HUES6 (cell line): ENCODE results near the gene PPY.
"Not testable (repeated sequence)": the region's sequence is repeated elsewhere in the genome, so short reads cannot be mapped to it uniquely, and the experiment has no call there.

Experiments
- H3K27ac ChIP-seq: 2 replicates; pipeline ENCODE4 v1.7.0; 2013; ENCODE audit warnings: low read depth, mild to moderate bottlenecking, low read length, inconsistent platforms
- H3K27me3 ChIP-seq: 2 replicates; pipeline ENCODE4 v1.6.1; 2013; ENCODE audit warnings: low read length; ENCODE audit not compliant: control insufficient read depth, insufficient read depth
- H3K36me3 ChIP-seq: 2 replicates; pipeline ENCODE4 v1.6.1; 2013; ENCODE audit warnings: low read length; ENCODE audit not compliant: control insufficient read depth, insufficient read depth
- H3K4me1 ChIP-seq: 2 replicates; pipeline ENCODE4 v1.6.1; 2013; ENCODE audit warnings: low read length; ENCODE audit not compliant: control insufficient read depth, insufficient read depth
- H3K4me3 ChIP-seq: 2 replicates; pipeline ENCODE4 v1.5.1; 2013; ENCODE audit warnings: low read depth, low read length
- H3K9ac ChIP-seq: one replicate; pipeline ENCODE4 v1.6.1; 2013; ENCODE audit warnings: mild to moderate bottlenecking, low read length
- H3K9me3 ChIP-seq: 2 replicates; pipeline ENCODE4 v1.6.1; 2013; ENCODE audit warnings: low read depth, low read length; ENCODE audit not compliant: control insufficient read depth, insufficient read depth

PPY gene

DNA sequence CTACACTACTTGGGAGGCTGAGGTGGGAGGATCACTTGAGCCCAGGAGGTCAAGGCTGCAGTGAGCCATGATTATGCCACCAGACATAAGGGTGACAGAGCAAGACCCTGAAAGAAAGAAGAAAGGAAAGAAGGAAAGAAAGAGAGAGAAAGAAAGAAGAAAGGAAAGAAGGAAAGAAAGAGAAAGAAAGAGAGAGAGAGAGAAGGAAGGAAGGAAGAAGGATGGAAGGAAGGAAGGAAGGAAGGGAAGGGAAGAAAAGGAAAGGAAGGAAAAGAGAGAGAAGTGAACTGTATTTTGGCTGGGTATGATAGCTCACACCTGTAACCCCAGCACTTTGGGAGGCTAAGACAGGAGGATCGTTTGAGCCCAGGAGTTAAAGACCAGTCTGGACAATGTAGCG is 35.8 kb upstream of the PPY start:
- H3K9me3 ChIP-seq = no peaks in the 10 kb centered on the region
- no peaks in the 10 kb centered on the region for H3K36me3 ChIP-seq
- H3K4me1 ChIP-seq = no peaks in the 10 kb centered on the region
- H3K4me3 ChIP-seq = no peak overlapping the region
- no peak overlapping the region for H3K27ac ChIP-seq
- H3K27me3 ChIP-seq = peaks cover 33% of the 10 kb centered on the region
- H3K9ac ChIP-seq = no peak overlapping the region

DNA sequence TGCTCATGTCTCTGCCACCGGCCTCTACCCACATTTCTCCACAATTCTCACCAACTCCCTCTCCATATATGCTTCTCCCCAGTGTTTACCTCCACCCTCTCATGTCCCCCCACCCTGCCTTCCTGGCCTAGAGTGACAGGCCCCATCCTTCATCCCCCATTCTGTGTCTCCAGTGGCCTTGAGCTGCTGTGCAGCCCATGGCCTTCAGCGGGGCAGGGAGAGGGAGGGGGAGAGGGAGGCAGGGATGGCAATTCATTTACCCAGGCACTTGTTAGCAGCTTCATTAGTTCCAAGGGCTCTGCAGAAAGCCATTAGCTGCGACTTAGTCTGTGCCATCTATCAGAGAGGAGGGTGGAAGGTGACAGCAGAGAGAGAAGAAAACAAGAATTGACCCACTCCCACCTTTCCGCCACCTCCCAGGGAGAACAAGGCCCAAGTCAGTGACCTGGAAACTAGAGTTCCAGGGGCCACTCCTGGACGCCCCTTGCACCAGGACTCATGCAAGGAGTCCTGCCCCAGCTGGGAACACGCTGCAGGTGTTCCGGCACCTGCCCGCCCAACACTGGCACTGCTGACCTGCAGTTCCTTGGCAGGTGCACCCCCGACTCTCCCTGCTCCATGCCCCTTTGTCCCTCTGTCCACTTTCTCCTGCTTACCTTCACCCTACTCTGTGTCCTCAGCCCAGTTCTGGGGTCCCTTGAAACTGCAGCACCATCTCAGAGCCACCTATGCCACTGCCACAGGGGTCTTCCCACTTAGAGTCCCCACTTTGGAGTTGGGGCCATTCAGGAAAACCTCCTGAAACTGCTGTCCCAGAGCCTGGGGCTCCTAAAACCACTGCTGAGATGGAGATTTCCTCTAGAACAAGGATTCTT is 34.9 kb upstream of the PPY start:
- Histone ChIP-seq H3K9ac (no peak overlapping the region), H3K27ac (no peak overlapping the region), H3K36me3 (no peaks in the 10 kb centered on the region), H3K4me1 (no peaks in the 10 kb centered on the region), H3K9me3 (no peaks in the 10 kb centered on the region), H3K4me3 (no peak overlapping the region), H3K27me3 (peaks cover 24% of the 10 kb centered on the region)

DNA sequence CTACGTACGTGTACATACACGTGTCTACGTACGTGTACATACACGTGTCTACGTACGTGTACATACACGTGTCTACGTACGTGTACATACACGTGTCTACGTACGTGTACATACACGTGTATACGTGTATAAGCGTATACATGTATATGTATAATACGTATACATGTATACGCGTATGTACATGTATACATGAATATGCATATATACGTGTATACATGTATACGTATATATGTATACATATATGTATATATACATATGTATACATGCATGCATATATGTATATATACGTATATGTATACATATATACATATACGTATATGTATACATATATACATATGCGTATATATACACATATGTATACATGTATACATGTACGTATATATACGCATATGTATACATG is 33.6 kb upstream of the PPY start:
- H3K27ac ChIP-seq = no peak overlapping the region
- peaks cover 16% of the 10 kb centered on the region; the same call in 1 of the 2 replicates for H3K27me3 ChIP-seq
- no peak overlapping the region for H3K9ac ChIP-seq
- no peaks in the 10 kb centered on the region for H3K4me1 ChIP-seq
- H3K4me3 ChIP-seq = no peak overlapping the region
- H3K9me3 ChIP-seq = no peaks in the 10 kb centered on the region
- no peaks in the 10 kb centered on the region for H3K36me3 ChIP-seq

DNA sequence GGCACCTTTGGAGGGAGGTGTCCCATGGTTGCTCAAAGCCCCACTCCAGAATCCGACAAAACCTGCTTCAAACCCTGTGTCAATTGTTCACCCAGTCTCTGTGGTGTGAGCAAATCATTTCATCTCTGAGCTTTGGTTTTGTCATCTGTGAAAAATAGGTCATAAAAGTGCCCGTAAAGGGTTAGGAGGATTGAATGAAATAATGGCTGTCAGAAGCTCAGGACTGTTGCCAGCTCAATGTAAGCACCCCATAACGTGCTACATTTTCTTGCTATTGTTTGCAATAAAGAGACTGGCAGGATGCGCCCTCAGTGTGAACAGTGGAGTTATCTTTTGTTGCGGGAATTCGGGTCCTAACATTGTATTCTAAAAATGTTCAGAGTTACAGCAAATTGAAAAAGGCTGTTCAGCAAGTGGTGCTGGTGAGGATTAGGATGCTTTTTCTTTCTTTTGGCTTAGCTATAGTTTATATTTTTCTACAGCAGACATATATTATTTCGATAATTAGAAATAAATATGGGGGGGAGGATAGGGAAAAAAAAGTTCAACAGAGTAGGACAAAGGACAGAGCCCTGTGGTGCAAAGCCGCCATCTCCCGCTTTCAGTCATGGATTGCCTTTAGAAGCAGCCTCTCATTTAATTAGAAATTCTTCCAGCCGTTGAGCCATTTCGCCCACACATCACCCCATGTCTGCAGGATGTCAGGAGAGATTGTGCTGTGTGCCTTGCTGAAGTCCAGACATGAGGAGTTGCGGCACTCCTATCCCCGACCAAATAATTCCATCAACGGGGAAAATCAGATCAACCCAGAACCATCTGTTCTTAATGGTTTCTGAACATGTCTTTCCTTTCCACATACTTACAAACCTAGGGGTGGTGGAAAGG is 32.3 kb upstream of the PPY start:
- no peaks in the 10 kb centered on the region for H3K36me3 ChIP-seq
- H3K4me3 ChIP-seq = no peak overlapping the region
- H3K9me3 ChIP-seq = no peaks in the 10 kb centered on the region
- H3K27me3 ChIP-seq = peaks cover 16% of the 10 kb centered on the region; the same call in 1 of the 2 replicates
- H3K9ac ChIP-seq = no peak overlapping the region
- no peak overlapping the region for H3K27ac ChIP-seq
- no peaks in the 10 kb centered on the region for H3K4me1 ChIP-seq

DNA sequence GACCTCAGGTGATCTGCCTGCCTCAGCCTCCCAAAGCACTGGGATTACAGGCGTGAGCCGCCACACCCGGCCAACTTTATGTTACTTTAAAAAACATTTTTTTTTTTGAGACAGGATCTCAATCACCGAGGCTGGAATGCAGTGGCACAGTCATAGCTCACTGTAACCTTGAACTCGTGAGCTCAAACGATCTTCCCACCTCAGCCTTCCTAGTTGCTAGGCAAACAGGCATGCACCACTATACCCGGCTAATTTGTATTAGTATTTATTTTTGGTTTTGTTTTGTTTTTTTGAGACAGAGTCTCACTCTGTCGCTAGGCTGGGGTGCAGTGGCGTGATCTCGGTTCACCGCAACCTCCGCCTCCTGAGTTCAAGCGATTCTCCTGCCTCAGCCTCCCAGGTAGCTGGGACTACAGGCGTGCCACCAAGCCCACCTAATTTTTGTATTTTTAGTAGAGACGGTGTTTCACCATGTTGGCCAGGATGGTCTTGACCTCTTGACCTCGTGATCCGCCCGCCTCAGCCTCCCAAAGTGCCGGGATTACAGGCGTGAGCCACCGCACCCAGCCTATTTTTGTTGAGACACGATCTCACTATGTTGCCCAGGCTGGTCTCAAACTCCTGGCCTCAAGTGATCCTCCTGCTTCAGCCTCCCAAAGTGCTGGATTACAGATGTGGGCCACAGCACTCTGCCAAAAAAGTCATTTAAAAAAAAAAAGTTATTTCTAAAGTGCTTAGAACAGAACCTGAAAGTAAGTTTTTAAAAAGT is 30.4 kb upstream of the PPY start:
- H3K9ac ChIP-seq, H3K4me3 ChIP-seq, H3K36me3 ChIP-seq, H3K9me3 ChIP-seq, H3K27me3 ChIP-seq, H3K4me1 ChIP-seq, H3K27ac ChIP-seq: not testable (repeated sequence)

DNA sequence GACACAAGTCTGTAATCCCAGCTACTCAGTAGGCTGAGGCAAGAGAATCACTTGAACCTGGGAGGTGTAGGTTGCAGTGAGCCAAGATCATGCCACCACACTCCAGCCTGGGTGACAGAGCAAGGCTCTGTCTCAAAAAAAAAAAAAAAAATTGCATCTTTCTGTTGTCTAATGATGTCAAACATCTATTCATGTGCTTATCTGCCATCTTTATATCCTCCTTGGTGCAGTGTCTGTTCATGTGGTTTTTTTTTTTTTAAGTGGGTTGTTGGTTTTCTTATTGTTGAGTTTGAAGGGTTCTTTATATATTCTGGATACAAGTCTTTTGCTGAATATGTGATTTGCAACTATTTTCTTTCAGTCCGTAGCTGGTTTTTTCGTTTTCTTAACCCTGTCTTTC is 29.2 kb upstream of the PPY start:
- H3K4me1 ChIP-seq, H3K4me3 ChIP-seq, H3K36me3 ChIP-seq, H3K27ac ChIP-seq, H3K9me3 ChIP-seq, H3K27me3 ChIP-seq, H3K9ac ChIP-seq: not testable (repeated sequence)

DNA sequence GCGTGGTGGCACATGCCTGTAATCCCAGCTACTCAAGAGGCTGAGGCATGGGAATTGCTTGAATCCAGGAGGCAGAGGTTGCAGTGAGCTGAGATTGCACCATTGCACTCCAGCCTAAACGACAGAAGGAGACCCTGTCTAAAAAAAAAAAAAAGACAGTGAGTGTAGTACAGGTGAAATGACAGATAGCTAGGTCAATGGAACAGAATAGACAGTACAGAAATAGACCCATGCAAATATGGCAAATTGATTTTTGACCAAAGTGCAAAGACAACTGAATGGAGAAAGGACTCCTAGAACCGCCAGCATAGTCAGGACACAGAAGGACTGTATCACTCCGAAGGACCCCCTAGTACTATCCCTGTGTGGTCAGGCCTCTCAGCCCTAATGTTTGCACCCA is 28.1 kb upstream of the PPY start:
- no peak overlapping the region for H3K9ac ChIP-seq
- H3K4me1 ChIP-seq = no peaks in the 10 kb centered on the region
- H3K4me3 ChIP-seq = no peak overlapping the region
- no peaks in the 10 kb centered on the region for H3K27me3 ChIP-seq
- H3K9me3 ChIP-seq = no peaks in the 10 kb centered on the region
- no peak overlapping the region for H3K27ac ChIP-seq
- no peaks in the 10 kb centered on the region for H3K36me3 ChIP-seq

GRCh38 chr17:43967251-43967875 is 25.1 kb upstream of the PPY start:
- H3K4me3 ChIP-seq = no peak overlapping the region
- no peaks in the 10 kb centered on the region for H3K4me1 ChIP-seq
- H3K27me3 ChIP-seq = no peaks in the 10 kb centered on the region
- H3K9ac ChIP-seq = no peak overlapping the region
- no peak overlapping the region for H3K27ac ChIP-seq
- H3K9me3 ChIP-seq = no peaks in the 10 kb centered on the region
- no peaks in the 10 kb centered on the region for H3K36me3 ChIP-seq

DNA sequence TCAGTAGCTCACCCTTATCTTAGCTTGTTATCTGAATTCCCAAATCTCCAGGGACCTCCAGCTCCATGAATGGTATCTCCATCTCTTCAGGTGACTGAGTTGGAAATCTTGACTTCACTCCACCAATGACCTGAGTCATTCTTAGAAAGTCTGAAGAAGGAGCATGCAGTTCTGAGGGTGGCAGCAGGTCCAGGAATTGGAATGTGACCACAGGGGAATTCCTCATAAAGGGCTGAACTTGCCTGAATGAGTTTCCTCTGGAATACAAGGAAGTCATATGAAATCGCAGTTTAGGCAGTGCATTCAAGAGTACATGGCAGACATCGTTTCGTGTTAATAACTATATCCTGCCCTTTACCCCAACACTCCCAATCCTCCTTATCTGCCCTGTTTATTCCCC is 24.0 kb upstream of the PPY start:
- H3K9me3 ChIP-seq = no peaks in the 10 kb centered on the region
- no peaks in the 10 kb centered on the region for H3K27me3 ChIP-seq
- no peak overlapping the region for H3K9ac ChIP-seq
- no peaks in the 10 kb centered on the region for H3K4me1 ChIP-seq
- H3K4me3 ChIP-seq = no peak overlapping the region
- H3K27ac ChIP-seq = no peak overlapping the region
- no peaks in the 10 kb centered on the region for H3K36me3 ChIP-seq

DNA sequence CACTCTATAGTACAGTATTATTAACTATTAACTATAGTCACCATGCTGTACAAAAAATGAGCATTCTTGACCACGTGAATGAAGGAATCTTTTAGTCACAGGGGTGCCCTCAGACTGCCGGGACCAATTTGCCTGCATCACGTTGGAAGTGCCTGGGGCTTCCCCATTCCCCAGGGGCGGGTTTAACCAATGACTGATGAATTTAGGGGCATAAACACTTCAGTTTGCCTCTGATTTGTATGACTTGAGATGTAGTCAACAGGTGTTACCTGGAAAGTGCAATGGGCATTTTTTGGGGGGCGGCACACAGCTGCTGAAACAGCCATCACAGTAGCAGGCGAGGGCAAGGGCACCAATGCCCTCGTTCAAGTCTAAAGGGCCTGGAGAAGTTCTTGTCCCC is 20.2 kb upstream of the PPY start:
- Histone ChIP-seq H3K36me3 (no peaks in the 10 kb centered on the region), H3K27me3 (no peaks in the 10 kb centered on the region), H3K9ac (no peak overlapping the region), H3K4me3 (no peak overlapping the region), H3K27ac (no peak overlapping the region), H3K9me3 (no peaks in the 10 kb centered on the region), H3K4me1 (no peaks in the 10 kb centered on the region)
